ENCODE results near the gene SEZ6. TPM values are rescaled to one million over a fixed set of nuclear protein-coding genes. Genes with fewer than 3 reads are reported as not detected.

SEZ6 gene
- polyA plus RNA-seq, 3 donors: 0.17 to 0.33 (median 0.18) TPM

- no peak overlapping the region for H2AFZ ChIP-seq (ENCODE audit: insufficient read depth, low read depth, low read length, poor library complexity, severe bottlenecking)
- peaks cover 38 to 50% of the 10 kb centered on the region in 2 donors for H3K4me1 ChIP-seq (ENCODE audit: control insufficient read depth in 1 of 2, insufficient read depth in 2 of 2, low read length in 2 of 2)
- H3K79me2 ChIP-seq (ENCODE audit: insufficient read depth, low read length): peaks cover 80% of the 10 kb centered on the region
- peaks cover 54% of the 10 kb centered on the region for H3K4me1 Mint-ChIP-seq
- peak overlapping the region; percentile 70 for H3K4me2 ChIP-seq (replicated peaks; ENCODE audit: extremely low read depth, low read length, poor library complexity, severe bottlenecking)
- peak overlapping the region; percentile 10 to 55 (median 52) for H3K4me3 ChIP-seq (replicated peaks in 1 of 3; ENCODE audit: low read depth in 2 of 3, low read length in 3 of 3)
- no CpG with 5 or more reads among the region's 2 CpGs for WGBS (ENCODE audit: insufficient coverage)
- H3K27ac Mint-ChIP-seq: peak overlapping the region; percentile 97 to 99 (median 99)
- intact Hi-C loops (cut with micrococcal nuclease): loop anchor here in 1 of 2 donors (2.0 kb wide), 1 partner anchor 23 kb away; no protein-coding TSS in a partner anchor
- H3K36me3 Mint-ChIP-seq: peaks cover 57 to 63% of the 10 kb centered on the region in 2 donors
- peak overlapping the region; percentile 84 to 95 for H3K27ac ChIP-seq (ENCODE audit: low read depth in 1 of 2, low read length in 2 of 2)
- DNase-seq: peak; percentile 89 to 96 (median 90)
- H3K9ac ChIP-seq (ENCODE audit: insufficient read depth, low read length, poor library complexity, severe bottlenecking): peak overlapping the region; percentile 47
- no peaks in the 10 kb centered on the region for H3K9me3 ChIP-seq (replicated peaks in 1 of 2; ENCODE audit: control insufficient read depth in 1 of 2, insufficient read depth in 1 of 2, low read length in 2 of 2)
- H4K20me1 ChIP-seq (ENCODE audit: insufficient read depth, low read length): peaks cover 13% of the 10 kb centered on the region
- no peaks in the 10 kb centered on the region for H3K27me3 Mint-ChIP-seq (ENCODE audit: low read depth in 3 of 3)
- H3K9me3 Mint-ChIP-seq: peaks cover 0 to 4% (median 0%) of the 10 kb centered on the region in 7 donors
- TF ChIP-seq CTCF (IDR thresholded peaks at IDR 0.05): no peak
- no peaks in the 10 kb centered on the region for H3K27me3 ChIP-seq (ENCODE audit: control insufficient read depth in 2 of 2, insufficient read depth in 2 of 2, low read length in 2 of 2)
- H3K36me3 ChIP-seq (replicated peaks in 1 of 2; ENCODE audit: control insufficient read depth in 1 of 2, insufficient read depth in 2 of 2, low read length in 2 of 2): peaks cover 34 to 40% of the 10 kb centered on the region in 2 donors
- H3K4me3 Mint-ChIP-seq: peak overlapping the region; percentile 68 to 87
Observed at GRCh38 chr17:28925912-28926365, 79.9 kb downstream of the SEZ6 start.

GRCh38 chr17:28920201-28920600 is 85.6 kb downstream of the SEZ6 start:
- Histone ChIP-seq H3K36me3 (replicated peaks in 1 of 2; ENCODE audit: control insufficient read depth in 1 of 2, insufficient read depth in 2 of 2, low read length in 2 of 2) (peaks cover 88 to 90% of the 10 kb centered on the region in 2 donors), H4K20me1 (ENCODE audit: insufficient read depth, low read length) (peaks cover 33% of the 10 kb centered on the region), H3K4me3 (replicated peaks in 1 of 3; ENCODE audit: low read depth in 2 of 3, low read length in 3 of 3) (no peak overlapping the region), H3K9ac (ENCODE audit: insufficient read depth, low read length, poor library complexity, severe bottlenecking) (no peak overlapping the region), H3K9me3 (replicated peaks in 1 of 2; ENCODE audit: control insufficient read depth in 1 of 2, insufficient read depth in 1 of 2, low read length in 2 of 2) (no peaks in the 10 kb centered on the region), H3K4me2 (replicated peaks; ENCODE audit: extremely low read depth, low read length, poor library complexity, severe bottlenecking) (no peak overlapping the region), H3K79me2 (ENCODE audit: insufficient read depth, low read length) (peaks cover 31% of the 10 kb centered on the region), H3K27ac (ENCODE audit: low read depth in 1 of 2, low read length in 2 of 2) (no peak overlapping the region), H3K4me1 (ENCODE audit: control insufficient read depth in 1 of 2, insufficient read depth in 2 of 2, low read length in 2 of 2) (peaks cover 8 to 17% of the 10 kb centered on the region in 2 donors), H3K27me3 (ENCODE audit: control insufficient read depth in 2 of 2, insufficient read depth in 2 of 2, low read length in 2 of 2) (no peaks in the 10 kb centered on the region), H2AFZ (ENCODE audit: insufficient read depth, low read depth, low read length, poor library complexity, severe bottlenecking) (no peak overlapping the region)
- Mint-ChIP-seq H3K4me3 (no peak overlapping the region), H3K27ac (peak overlapping the region in 5 of 7 donors; percentile 25 to 69 (median 35)), H3K4me1 (peaks cover 17% of the 10 kb centered on the region), H3K9me3 (no peaks in the 10 kb centered on the region), H3K27me3 (ENCODE audit: low read depth in 3 of 3) (peaks cover 0 to 2% (median 0%) of the 10 kb centered on the region in 3 donors), H3K36me3 (peaks cover 85 to 95% of the 10 kb centered on the region in 2 donors)
- DNase-seq: no peak
- intact Hi-C loops (cut with micrococcal nuclease): no loop called here
- no peak for TF ChIP-seq CTCF (IDR thresholded peaks at IDR 0.05)

All from CD14-positive monocyte (primary cell).